CD4-positive, alpha-beta memory T cell (primary cell): ENCODE data around the gene KLHL36. TPM values are rescaled to one million over a fixed set of nuclear protein-coding genes. Genes with fewer than 3 reads are reported as not detected.

ENCODE experiments used
- CTCF ChIA-PET: fragments of 350-600 bp; sonication (Branson Sonifier 250); formaldehyde crosslinking; loops from one replicate; lab custom pipeline; 2021; ENCODE audit warnings: inconsistent platforms; ENCODE audit not compliant: partially characterized antibody; lab: Charles Lee
- POLR2A ChIA-PET: fragments of 350-600 bp; sonication (Branson Sonifier 250); formaldehyde crosslinking; loops from one replicate; lab custom pipeline; 2021; ENCODE audit not compliant: partially characterized antibody; lab: Charles Lee
- DNase-seq, 5 donors: peaks; one replicate each; pipeline versions ENCODE4 v3.0.0 to v3.0.0-alpha.2; 2020 to 2022; ENCODE audit warnings: mixed read lengths in 1 of 5
- H3K27ac ChIP-seq: one replicate; pipeline ENCODE4 v1.7.0; 2013; ENCODE audit warnings: low read depth, low read length
- H3K27me3 ChIP-seq: 2 replicates; pipeline ENCODE4 v1.7.0; 2013; ENCODE audit warnings: mild to moderate bottlenecking, low read length, moderate library complexity; ENCODE audit not compliant: insufficient read depth
- H3K36me3 ChIP-seq: 2 replicates; pipeline ENCODE4 v1.7.0; 2013; ENCODE audit warnings: mild to moderate bottlenecking, low read length, moderate library complexity; ENCODE audit not compliant: insufficient read depth
- H3K4me1 ChIP-seq: 2 replicates; pipeline ENCODE4 v1.7.0; 2013; ENCODE audit warnings: mild to moderate bottlenecking, low read length, moderate library complexity; ENCODE audit not compliant: insufficient read depth
- H3K4me3 ChIP-seq, 2 donors: one replicate each; pipeline ENCODE4 v1.7.0; 2013; ENCODE audit warnings: low read length in 2 of 2, mild to moderate bottlenecking in 1 of 2
- H3K9me3 ChIP-seq, 2 donors: one replicate each; pipeline ENCODE4 v1.7.0; 2013; ENCODE audit warnings: low read length in 2 of 2, control low read depth in 1 of 2; ENCODE audit not compliant: control insufficient read depth in 1 of 2
- H3K27ac Mint-ChIP-seq, 7 donors: one replicate each; pipeline ENCODE4 v1.8.0; 2020 to 2021; ENCODE audit warnings: mixed read lengths in 7 of 7, mild to moderate bottlenecking in 6 of 7, inconsistent platforms in 3 of 7, moderate library complexity in 3 of 7
- H3K27me3 Mint-ChIP-seq, 2 donors: one replicate each; pipeline ENCODE4 v1.8.0; 2020 to 2021; ENCODE audit warnings: mixed read lengths in 2 of 2
- H3K36me3 Mint-ChIP-seq, 2 donors: one replicate each; pipeline ENCODE4 v1.8.0; 2020 to 2021; ENCODE audit warnings: mixed read lengths in 2 of 2, inconsistent platforms in 1 of 2, mild to moderate bottlenecking in 1 of 2
- H3K4me1 Mint-ChIP-seq, 4 donors: one replicate each; pipeline ENCODE4 v1.8.0; 2020 to 2021; ENCODE audit warnings: mixed read lengths in 4 of 4, mild to moderate bottlenecking in 1 of 4
- H3K4me3 Mint-ChIP-seq, 8 donors: one replicate each; pipeline ENCODE4 v1.8.0; 2020 to 2021; ENCODE audit warnings: mixed read lengths in 8 of 8, mild to moderate bottlenecking in 7 of 8, moderate library complexity in 6 of 8, inconsistent platforms in 3 of 8
- H3K9me3 Mint-ChIP-seq, 8 donors: one replicate each; pipeline ENCODE4 v1.8.0; 2020 to 2021; ENCODE audit warnings: mixed read lengths in 8 of 8, mild to moderate bottlenecking in 5 of 8, inconsistent platforms in 3 of 8, moderate library complexity in 1 of 8
- intact Hi-C: fragments of 100-400 bp; cut with micrococcal nuclease; formaldehyde crosslinking; loops from one replicate; pipeline ENCODE4 v1.15.1; 2023
- polyA plus RNA-seq, 2 donors: library from polyadenylated mRNA; unstranded; fragments of 300-500 nt; fragmentation: Illumina TruSeq; gene quantifications; one replicate each; pipeline ENCODE4 v1.2.3, GENCODE V29; 2021
- total RNA-seq, 2 experiments: library from RNA; stranded (reverse); gene quantifications; one replicate each; pipeline ENCODE4 v1.2.3, GENCODE V29; 2021

KLHL36 gene
- total RNA-seq (100 to 1,000 TPM; 131 to 149 TPM), polyA plus RNA-seq (10 to 100 TPM; 28.2 to 43.0 TPM)

- peaks cover 14 to 34% of the 10 kb centered on the region in 2 donors for H3K36me3 Mint-ChIP-seq
- Histone ChIP-seq H3K27me3 (no peaks in the 10 kb centered on the region), H3K4me3 (peak within 1 kb of the TSS; percentile 32 to 75), H3K4me1 (peaks cover 47% of the 10 kb centered on the region), H3K27ac (peak within 1 kb of the TSS; percentile 62), H3K9me3 (no peaks in the 10 kb centered on the region), H3K36me3 (peaks cover 15% of the 10 kb centered on the region)
- H3K27me3 Mint-ChIP-seq = no peaks in the 10 kb centered on the region
- POLR2A ChIA-PET = interaction anchor here (0.6 to 5.0 kb wide), 19 partner anchors 9 to 380 kb away, joined by 3 to 28 read pairs (median 5); partner anchors contain the start of genes COTL1 and KIAA0513
- peak; percentile 68 to 76 (median 72) for DNase-seq
- intact Hi-C loops = loop anchor here (2.0 kb wide), 1 partner anchor 53 kb away; no protein-coding TSS in a partner anchor
- H3K4me1 Mint-ChIP-seq = peaks cover 30 to 53% (median 41%) of the 10 kb centered on the region in 4 donors
- H3K27ac Mint-ChIP-seq = peak within 1 kb of the TSS; percentile 86 to 97 (median 96)
- CTCF ChIA-PET = interaction anchor here (0.9 to 1.3 kb wide), 6 partner anchors 10 to 142 kb away, joined by 3 to 6 read pairs (median 4); no protein-coding TSS in a partner anchor
- peak within 1 kb of the TSS; percentile 86 to 96 (median 94) for H3K4me3 Mint-ChIP-seq
- H3K9me3 Mint-ChIP-seq = no peaks in the 10 kb centered on the region
Observed at GRCh38 chr16:84647828-84648594, at the start of gene KLHL36. Gene KLHL36 (plus strand): TSS chr16:84648511. CDS start chr16:84650868, 2,357 bp downstream.

DNA sequence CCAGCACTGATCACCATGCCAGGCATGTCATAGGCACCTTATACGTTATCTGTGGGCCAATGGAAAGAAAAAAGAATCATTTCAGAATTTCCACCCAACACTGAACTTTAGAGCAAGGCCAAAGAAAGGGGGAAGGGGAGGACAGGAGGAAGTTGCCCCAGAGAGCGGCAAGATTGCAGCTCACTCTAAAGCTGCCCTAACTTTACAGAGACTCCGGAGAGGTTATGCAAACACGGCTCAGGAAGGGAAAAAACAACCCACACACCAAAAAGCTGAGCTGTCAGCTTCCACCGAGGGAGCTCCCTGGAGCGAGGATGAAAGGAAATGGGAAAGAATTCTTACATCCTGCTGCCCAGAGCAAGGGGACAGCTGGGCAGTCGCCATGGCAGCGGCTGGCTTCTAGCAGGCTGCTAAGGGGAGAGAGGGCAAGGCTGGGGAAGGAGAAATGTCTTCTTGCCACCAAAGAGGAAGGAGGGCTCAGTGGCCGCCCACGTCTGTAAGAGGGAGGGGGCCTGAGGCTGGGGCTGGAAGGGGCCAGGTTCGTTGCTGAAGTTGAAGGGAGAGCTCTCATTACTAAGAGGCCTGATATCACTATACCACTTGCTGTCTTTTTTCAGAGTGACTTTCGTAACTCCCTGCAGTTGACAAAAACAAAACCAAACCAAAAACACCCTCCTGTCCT is 48.6 kb upstream of the KLHL36 start:
- Mint-ChIP-seq H3K4me1 (peaks cover 72 to 96% (median 84%) of the 10 kb centered on the region in 4 donors), H3K36me3 (peaks cover 10 to 37% of the 10 kb centered on the region in 2 donors), H3K9me3 (no peaks in the 10 kb centered on the region), H3K27me3 (no peaks in the 10 kb centered on the region), H3K4me3 (peak overlapping the region; percentile 82 to 92 (median 88)), H3K27ac (peak overlapping the region; percentile 94 to 98 (median 95))
- Histone ChIP-seq H3K9me3 (no peaks in the 10 kb centered on the region), H3K27me3 (no peaks in the 10 kb centered on the region), H3K4me1 (peaks cover 97% of the 10 kb centered on the region), H3K27ac (peak overlapping the region; percentile 89), H3K4me3 (peak overlapping the region; percentile 57), H3K36me3 (no peaks in the 10 kb centered on the region)
- ChIA-PET POLR2A (interaction anchor here (0.6 to 16.3 kb wide), 15 partner anchors 8 to 101 kb away, joined by 3 to 530 read pairs (median 7); partner anchors contain the start of genes COTL1 and KLHL36), CTCF (interaction anchor here (0.9 to 4.9 kb wide), 9 partner anchors 10 to 93 kb away, joined by 3 to 45 read pairs (median 10); partner anchors contain the start of gene MEAK7)
- intact Hi-C loops = loop anchor here (1.0 to 2.0 kb wide), 5 partner anchors 9 to 85 kb away; no protein-coding TSS in a partner anchor
- peak in 4 of 5 donors; percentile 37 to 72 (median 48) for DNase-seq

DNA sequence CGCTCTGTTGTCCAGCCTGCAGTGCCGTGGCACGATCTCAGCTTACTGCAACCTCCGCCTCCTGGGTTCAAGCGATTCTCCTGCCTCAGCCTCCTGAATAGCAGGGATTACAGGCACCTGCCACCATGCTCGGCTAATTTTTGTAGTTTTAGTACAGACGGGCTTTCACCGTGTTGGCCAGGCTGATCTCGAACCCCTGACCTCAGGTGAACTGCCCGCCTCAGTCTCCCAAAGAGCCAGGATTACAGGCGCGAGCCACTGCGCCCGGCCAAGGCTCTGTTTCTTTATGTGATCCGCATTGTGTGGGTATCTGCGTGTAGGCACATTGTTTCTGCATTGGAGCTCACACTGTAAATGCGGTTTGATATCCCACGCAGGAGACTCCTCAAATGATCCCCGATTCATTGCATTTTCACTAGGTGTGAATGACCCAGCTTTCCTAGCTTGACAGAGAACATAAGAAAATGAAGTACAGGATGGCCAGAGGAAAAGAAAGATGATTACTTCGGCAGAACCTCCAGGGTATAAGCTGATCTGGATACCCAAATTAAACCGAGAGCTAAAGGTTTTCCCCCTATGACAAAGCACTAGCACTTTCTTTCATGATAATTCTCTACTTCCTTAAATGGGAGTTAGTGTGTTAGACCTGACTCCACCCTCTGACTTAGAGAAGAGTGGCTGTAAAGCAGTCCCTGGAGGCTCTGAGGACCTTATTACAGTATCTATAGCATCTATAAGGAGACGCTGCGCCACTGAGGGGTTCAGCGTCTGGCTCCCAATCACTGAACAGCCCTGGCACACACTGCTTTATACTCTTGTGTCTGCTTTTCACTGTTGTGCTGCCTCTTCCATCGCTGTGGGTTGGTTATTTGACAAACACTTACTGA is 47.7 kb upstream of the KLHL36 start:
- DNase-seq = peak; percentile 59 to 68 (median 67)
- no peaks in the 10 kb centered on the region for H3K27me3 ChIP-seq
- Mint-ChIP-seq H3K4me3 (peak overlapping the region; percentile 82 to 92 (median 88)), H3K4me1 (peaks cover 68 to 96% (median 83%) of the 10 kb centered on the region in 4 donors), H3K27me3 (no peaks in the 10 kb centered on the region), H3K36me3 (peaks cover 8 to 33% of the 10 kb centered on the region in 2 donors), H3K27ac (peak overlapping the region; percentile 94 to 98 (median 95)), H3K9me3 (no peaks in the 10 kb centered on the region)
- CTCF ChIA-PET = interaction anchor here (0.8 to 4.9 kb wide), 10 partner anchors 8 to 94 kb away, joined by 3 to 45 read pairs (median 7); partner anchors contain the start of gene MEAK7
- POLR2A ChIA-PET = interaction anchor here (0.6 to 16.3 kb wide), 18 partner anchors 7 to 159 kb away, joined by 3 to 530 read pairs (median 6); partner anchors contain the start of gene COTL1
- intact Hi-C loops = loop anchor here (1.0 to 2.0 kb wide), 3 partner anchors 17 to 86 kb away; no protein-coding TSS in a partner anchor
- peaks cover 97% of the 10 kb centered on the region for H3K4me1 ChIP-seq
- peak overlapping the region; percentile 89 for H3K27ac ChIP-seq
- H3K36me3 ChIP-seq = no peaks in the 10 kb centered on the region
- peaks cover 0 to 4% of the 10 kb centered on the region in 2 donors for H3K9me3 ChIP-seq
- H3K4me3 ChIP-seq = peak overlapping the region; percentile 37 to 57

DNA sequence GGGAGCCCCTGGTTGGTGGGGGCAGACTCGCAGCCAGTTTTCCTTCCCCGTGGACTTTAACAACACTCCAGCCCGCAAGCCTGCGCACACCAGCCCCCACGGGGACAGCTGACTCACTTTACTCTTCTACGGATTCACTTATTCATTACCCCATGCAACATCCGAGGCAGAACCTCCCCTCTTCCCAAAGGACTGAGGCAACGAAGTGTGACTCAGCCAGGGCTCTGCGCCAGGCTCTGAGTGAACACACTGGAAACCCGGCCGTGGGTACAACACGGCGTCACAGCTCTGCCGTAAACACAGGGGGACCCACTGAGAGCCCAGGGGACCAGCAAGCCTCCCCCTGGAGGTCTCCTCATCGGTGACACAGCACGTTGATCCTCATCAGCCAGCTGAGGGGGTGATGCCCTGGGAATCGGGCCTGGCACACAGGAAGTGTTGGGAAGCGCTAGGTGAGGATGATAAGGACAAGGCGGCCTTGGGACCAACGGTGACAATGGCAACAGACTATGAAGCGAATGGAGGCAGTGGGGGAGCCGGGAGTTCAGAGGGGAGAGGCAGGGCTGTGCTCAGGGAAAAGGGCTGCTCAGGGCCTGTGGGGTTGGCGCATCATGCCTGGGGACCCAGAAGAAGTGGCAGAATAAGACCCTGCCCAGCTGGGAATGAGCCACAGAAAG is 45.0 kb upstream of the KLHL36 start:
- Mint-ChIP-seq H3K4me1 (peaks cover 71 to 96% (median 83%) of the 10 kb centered on the region in 4 donors), H3K9me3 (no peaks in the 10 kb centered on the region)

DNA sequence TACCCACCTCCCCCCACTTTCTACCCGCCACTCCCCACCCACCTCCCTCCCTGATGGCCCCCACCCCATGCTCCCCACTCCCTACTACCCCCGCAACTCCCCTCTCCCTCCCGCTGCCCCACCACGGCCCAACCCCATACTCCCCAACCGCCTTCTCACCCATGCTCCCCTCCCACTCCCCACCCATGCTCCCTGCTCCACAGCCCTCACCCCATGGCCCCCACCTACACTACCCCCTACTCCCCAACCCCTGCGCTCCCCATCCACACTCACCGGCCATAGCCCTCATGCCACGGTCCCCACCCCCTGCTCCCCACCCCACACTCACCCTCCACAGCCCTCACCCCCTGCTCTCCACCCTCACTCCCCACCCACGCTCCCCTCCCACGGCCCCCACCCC is 44.4 kb upstream of the KLHL36 start:
- CTCF ChIA-PET = no interaction called here
- intact Hi-C loops = no loop called here
- no peak overlapping the region for H3K4me3 ChIP-seq
- Mint-ChIP-seq H3K36me3 (peaks cover 11 to 37% of the 10 kb centered on the region in 2 donors), H3K4me3 (peak overlapping the region in 4 of 8 donors; percentile 69 to 80 (median 78)), H3K27ac (peak overlapping the region; percentile 93 to 97 (median 95)), H3K9me3 (no peaks in the 10 kb centered on the region), H3K4me1 (peaks cover 74 to 97% (median 87%) of the 10 kb centered on the region in 4 donors), H3K27me3 (no peaks in the 10 kb centered on the region)
- H3K27ac ChIP-seq = peak overlapping the region; percentile 70
- peaks cover 0 to 4% of the 10 kb centered on the region in 2 donors for H3K9me3 ChIP-seq
- peaks cover 5% of the 10 kb centered on the region for H3K36me3 ChIP-seq
- peaks cover 98% of the 10 kb centered on the region for H3K4me1 ChIP-seq
- POLR2A ChIA-PET = interaction anchor here (0.9 to 16.3 kb wide), 7 partner anchors 9 to 96 kb away, joined by 3 to 530 read pairs (median 9); partner anchors contain the start of gene COTL1
- no peaks in the 10 kb centered on the region for H3K27me3 ChIP-seq
- no peak for DNase-seq

More for the DNA sequence above, 45.0 kb upstream of the KLHL36 start:
- Mint-ChIP-seq H3K27me3 (no peaks in the 10 kb centered on the region), H3K27ac (peak overlapping the region; percentile 93 to 97 (median 95)), H3K36me3 (peaks cover 11 to 33% of the 10 kb centered on the region in 2 donors), H3K4me3 (peak overlapping the region; percentile 59 to 90 (median 77))
- intact Hi-C loops = no loop called here
- peak overlapping the region; percentile 70 for H3K27ac ChIP-seq
- H3K9me3 ChIP-seq = peaks cover 0 to 4% of the 10 kb centered on the region in 2 donors
- DNase-seq = peak in 1 of 5 donors; percentile 75
- peaks cover 5% of the 10 kb centered on the region for H3K36me3 ChIP-seq
- POLR2A ChIA-PET = interaction anchor here (1.3 to 16.3 kb wide), 6 partner anchors 9 to 99 kb away, joined by 4 to 530 read pairs (median 56); partner anchors contain the start of genes COTL1 and MEAK7
- no peaks in the 10 kb centered on the region for H3K27me3 ChIP-seq
- peak overlapping the region in 1 of 2 donors; percentile 30 for H3K4me3 ChIP-seq
- H3K4me1 ChIP-seq = peaks cover 97% of the 10 kb centered on the region
- CTCF ChIA-PET = interaction anchor here (0.9 to 1.6 kb wide), 3 partner anchors 9 to 97 kb away, joined by 3 to 4 read pairs (median 3); no protein-coding TSS in a partner anchor
